GM21381 (cell line): ENCODE data around the gene HIPK1.

Experiments
- ATAC-seq: cut with Tn5 transposase; IDR thresholded peaks from one replicate; pipeline ENCODE4 v1.9.1; 2021; ENCODE audit warnings: mild to moderate bottlenecking, moderate library complexity; ENCODE audit not compliant: unreplicated experiment

Gene HIPK1

DNA sequence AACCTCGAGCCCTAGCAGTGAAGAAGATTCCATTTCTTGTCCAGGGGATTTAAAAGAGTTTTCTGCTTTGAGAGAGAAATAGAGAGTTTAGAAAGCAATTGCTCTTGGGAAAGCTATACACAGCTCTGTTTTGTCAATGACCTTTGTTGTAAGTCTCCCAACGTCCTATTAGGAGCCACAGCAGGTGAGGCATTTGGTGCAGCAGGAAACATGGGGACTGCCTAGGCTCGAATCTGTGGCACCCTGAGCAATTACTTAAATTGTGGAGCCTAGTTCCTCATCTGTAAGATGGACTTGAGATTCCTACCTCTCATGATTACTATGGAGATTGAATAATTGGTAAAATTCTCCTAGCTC lies 15.8 kb upstream of the HIPK1 start:
- no peak for ATAC-seq

- ATAC-seq, result no peak
Measured at GRCh38 chr1:113913887-113914664, 15.0 kb upstream of the HIPK1 start.

GRCh38 chr1:113916974-113917373 lies 12.2 kb upstream of the HIPK1 start:
- no peak for ATAC-seq

- no peak for ATAC-seq
Measured at GRCh38 chr1:113917400-113918082, 11.6 kb upstream of the HIPK1 start.

- no peak for ATAC-seq
Measured at GRCh38 chr1:113918243-113918642, 10.9 kb upstream of the HIPK1 start.

GRCh38 chr1:113922957-113923356 lies 6.2 kb upstream of the HIPK1 start:
- no peak for ATAC-seq

- no peak for ATAC-seq
Measured at GRCh38 chr1:113924473-113924872, 4.7 kb upstream of the HIPK1 start.

- no peak for ATAC-seq
Measured at GRCh38 chr1:113928187-113928930, 765 bp upstream of the HIPK1 start.

DNA sequence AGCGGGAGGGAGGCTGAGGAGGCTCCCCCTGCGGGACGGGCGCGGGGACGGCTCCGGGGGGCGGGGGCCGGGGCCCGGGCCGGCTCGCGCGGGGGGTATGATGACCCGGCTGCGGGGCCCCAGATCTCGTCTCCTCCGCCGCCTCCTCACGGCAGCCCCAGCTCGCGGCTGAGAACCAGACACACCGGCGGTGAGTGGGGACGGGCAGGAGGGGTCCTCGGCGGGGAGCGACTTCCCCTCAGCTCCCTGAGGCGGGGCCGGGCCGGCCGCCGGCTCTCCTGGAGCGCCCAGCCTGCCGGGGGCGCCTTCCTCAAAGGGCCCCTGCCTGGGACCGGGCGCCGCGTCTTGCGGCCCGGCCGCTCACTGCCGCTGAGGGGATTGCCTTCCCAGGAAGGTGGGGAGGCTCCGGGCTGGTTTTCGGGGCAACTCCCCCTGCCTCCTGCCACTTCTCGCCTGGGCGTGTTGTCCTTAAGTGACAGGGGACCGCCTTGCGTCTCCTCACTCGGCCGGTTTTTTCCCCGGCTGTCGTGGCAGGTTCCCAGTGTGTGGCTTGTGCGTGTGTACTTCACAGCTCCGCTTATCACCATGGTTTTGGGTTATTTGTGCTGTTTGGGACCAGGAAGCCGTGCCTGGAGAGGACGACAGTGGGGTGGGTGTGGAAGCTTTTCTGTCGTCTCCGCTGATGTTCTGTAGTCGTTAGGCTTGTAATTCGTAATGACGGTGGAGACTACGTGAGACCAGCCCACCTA lies 800 bp downstream of the HIPK1 start:
- ATAC-seq, result peak; percentile 33

DNA sequence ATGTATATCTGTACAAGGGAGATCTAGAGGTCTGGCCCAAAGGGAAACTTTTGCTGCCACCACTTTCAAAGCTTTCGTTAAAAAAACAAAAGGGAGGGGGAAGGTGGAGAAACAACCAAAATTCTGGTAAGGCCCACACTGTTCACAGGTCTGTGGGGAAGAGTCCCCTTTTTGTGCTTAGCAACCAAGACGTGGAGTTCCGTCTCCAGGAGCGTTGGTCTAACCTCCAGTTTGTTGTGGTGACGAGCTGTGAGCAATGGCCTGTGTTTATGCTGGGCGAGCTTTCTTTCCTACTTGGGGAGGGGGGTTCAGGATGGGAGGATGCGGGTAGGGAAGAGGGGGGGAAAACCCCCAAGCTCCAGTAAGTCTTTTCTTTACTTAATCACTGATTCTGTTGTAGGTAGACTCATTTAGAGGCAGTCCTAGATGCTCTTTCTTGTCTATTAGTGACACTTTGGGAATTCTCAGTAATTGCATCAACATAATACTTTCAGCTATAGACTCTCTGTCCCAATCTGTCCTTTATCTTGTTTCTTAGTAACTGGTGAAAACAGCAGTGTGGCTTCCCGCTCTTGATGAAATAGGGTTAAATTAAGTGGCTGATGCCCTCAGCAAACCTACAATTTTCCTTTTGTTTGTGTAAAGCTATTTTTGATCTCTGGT lies 1.5 kb downstream of the HIPK1 start:
- peak; percentile 21 for ATAC-seq

DNA sequence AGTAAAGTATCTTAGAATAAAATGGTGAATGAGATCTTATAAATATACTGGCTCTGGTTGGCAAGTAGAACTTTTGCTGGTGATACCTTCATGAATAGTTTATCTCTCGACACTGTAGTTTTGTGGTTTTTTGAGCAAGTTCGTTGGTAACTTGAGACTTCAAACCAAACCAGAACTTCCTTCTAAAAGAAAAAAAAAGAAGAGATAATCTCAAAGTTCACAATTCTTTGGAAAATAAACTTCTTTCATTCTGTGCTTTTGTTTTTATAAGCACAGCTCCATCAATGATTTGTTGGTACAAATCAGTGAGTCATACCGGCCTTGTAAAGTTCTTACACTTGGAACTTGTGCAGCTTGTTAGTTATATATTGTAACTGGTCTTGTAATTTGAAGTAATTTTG lies 2.3 kb downstream of the HIPK1 start:
- ATAC-seq, result no peak

- ATAC-seq, result no peak
Measured at GRCh38 chr1:113934006-113934405, 4.9 kb downstream of the HIPK1 start.

- no peak for ATAC-seq
Measured at GRCh38 chr1:113934511-113935055, 5.5 kb downstream of the HIPK1 start.

DNA sequence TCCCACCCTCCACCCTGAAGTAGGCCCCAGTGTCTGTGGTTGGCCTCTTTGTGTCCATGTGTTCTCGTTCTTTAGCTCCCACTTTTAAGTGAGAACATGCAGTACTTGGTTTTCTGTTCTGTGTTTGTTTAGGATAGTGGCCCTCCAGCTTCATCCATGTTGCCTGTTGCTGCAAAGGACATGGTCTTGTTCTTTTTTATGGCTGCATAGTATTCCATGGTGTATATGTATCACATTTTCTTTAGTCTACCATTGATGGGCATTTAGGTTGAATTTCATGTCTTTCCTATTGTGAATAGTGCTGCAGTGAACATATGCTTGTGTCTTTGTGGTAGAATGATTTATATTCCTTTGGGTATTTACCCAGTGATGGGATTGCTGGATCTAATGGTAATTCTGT lies 6.1 kb downstream of the HIPK1 start:
- ATAC-seq, result no peak

GRCh38 chr1:113935970-113936369 lies 6.8 kb downstream of the HIPK1 start:
- no peak for ATAC-seq

- no peak for ATAC-seq
Measured at GRCh38 chr1:113937146-113937545, 8.0 kb downstream of the HIPK1 start.

- ATAC-seq, result no peak
Measured at GRCh38 chr1:113938192-113938591, 9.1 kb downstream of the HIPK1 start.

DNA sequence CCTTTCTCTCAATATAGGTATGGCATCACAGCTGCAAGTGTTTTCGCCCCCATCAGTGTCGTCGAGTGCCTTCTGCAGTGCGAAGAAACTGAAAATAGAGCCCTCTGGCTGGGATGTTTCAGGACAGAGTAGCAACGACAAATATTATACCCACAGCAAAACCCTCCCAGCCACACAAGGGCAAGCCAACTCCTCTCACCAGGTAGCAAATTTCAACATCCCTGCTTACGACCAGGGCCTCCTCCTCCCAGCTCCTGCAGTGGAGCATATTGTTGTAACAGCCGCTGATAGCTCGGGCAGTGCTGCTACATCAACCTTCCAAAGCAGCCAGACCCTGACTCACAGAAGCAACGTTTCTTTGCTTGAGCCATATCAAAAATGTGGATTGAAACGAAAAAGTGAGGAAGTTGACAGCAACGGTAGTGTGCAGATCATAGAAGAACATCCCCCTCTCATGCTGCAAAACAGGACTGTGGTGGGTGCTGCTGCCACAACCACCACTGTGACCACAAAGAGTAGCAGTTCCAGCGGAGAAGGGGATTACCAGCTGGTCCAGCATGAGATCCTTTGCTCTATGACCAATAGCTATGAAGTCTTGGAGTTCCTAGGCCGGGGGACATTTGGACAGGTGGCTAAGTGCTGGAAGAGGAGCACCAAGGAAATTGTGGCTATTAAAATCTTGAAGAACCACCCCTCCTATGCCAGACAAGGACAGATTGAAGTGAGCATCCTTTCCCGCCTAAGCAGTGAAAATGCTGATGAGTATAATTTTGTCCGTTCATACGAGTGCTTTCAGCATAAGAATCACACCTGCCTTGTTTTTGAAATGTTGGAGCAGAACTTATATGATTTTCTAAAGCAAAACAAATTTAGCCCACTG lies 11.5 kb downstream of the HIPK1 start:
- no peak for ATAC-seq

DNA sequence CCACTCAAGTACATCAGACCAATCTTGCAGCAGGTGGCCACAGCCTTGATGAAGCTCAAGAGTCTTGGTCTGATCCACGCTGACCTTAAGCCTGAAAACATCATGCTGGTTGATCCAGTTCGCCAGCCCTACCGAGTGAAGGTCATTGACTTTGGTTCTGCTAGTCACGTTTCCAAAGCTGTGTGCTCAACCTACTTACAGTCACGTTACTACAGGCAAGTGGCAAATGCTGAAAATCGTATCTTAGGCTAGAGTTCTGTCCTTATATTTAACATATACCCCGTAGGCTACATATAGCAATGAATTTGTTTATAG lies 12.1 kb downstream of the HIPK1 start:
- ATAC-seq, result no peak

GRCh38 chr1:113942527-113942926 lies 13.4 kb downstream of the HIPK1 start:
- ATAC-seq, result no peak
